Dermis microvascular lymphatic vessel endothelial cell (primary cell): ENCODE data around the gene FASTKD3. TPM values are rescaled to one million over a fixed set of nuclear protein-coding genes. Genes with fewer than 3 reads are reported as not detected.
"Not testable (repeated sequence)": the region's sequence is repeated elsewhere in the genome, so short reads cannot be mapped to it uniquely, and the experiment has no call there.

Source experiments
- DNase-seq, 2 donors: peaks; one replicate each; pipeline versions ENCODE4 v3.0.0 to v3.0.0-alpha.2; 2010; ENCODE audit warnings: low read depth in 2 of 2
- total RNA-seq: library from RNA; depleted of rRNA; stranded (reverse); fragments of >200 nt; gene quantifications from 2 replicates; pipeline ENCODE4 v1.2.1, GENCODE V29; 2014

Gene FASTKD3
- total RNA-seq = 7.8 and 9.1 TPM in 2 replicates

- DNase-seq = peak; percentile 88 to 96
Measured at GRCh38 chr5:7868773-7869473, at the start of gene FASTKD3, which contains the start of gene MTRR. FASTKD3 (minus strand) TSS chr5:7869031; CDS start chr5:7868083, 948 bp downstream. MTRR (plus strand) TSS chr5:7869148; CDS start chr5:7870795, 1,647 bp downstream.

GRCh38 chr5:7917130-7918123, 48.6 kb upstream of the FASTKD3 start:
- no peak for DNase-seq

GRCh38 chr5:7916171-7916804, 47.5 kb upstream of the FASTKD3 start:
- no peak for DNase-seq

- not testable (repeated sequence) for DNase-seq
Measured at GRCh38 chr5:7911429-7911771, 42.6 kb upstream of the FASTKD3 start.

- DNase-seq = peak in 1 of 2 donors; percentile 10
Measured at GRCh38 chr5:7910738-7911428, 42.1 kb upstream of the FASTKD3 start.

GRCh38 chr5:7908317-7908716, 39.5 kb upstream of the FASTKD3 start:
- DNase-seq = no peak

GRCh38 chr5:7907612-7908011, 38.8 kb upstream of the FASTKD3 start:
- DNase-seq = no peak

- peak; percentile 6 to 42 for DNase-seq
Measured at GRCh38 chr5:7904170-7904569, 35.3 kb upstream of the FASTKD3 start.

GRCh38 chr5:7902666-7903625, 34.1 kb upstream of the FASTKD3 start:
- no peak for DNase-seq

GRCh38 chr5:7902201-7902600, 33.4 kb upstream of the FASTKD3 start:
- no peak for DNase-seq

GRCh38 chr5:7897014-7897600, 28.3 kb upstream of the FASTKD3 start:
- DNase-seq = peak; percentile 5 to 8

- DNase-seq = no peak
Measured at GRCh38 chr5:7894860-7895259, 26.0 kb upstream of the FASTKD3 start.

GRCh38 chr5:7894439-7894838, 25.6 kb upstream of the FASTKD3 start:
- no peak for DNase-seq

- no peak for DNase-seq
Measured at GRCh38 chr5:7888901-7889300, 20.1 kb upstream of the FASTKD3 start.

- DNase-seq = peak in 1 of 2 donors; percentile 52
Measured at GRCh38 chr5:7886849-7887475, 18.1 kb upstream of the FASTKD3 start.

GRCh38 chr5:7884491-7885267, 15.8 kb upstream of the FASTKD3 start:
- DNase-seq = no peak

- DNase-seq = no peak
Measured at GRCh38 chr5:7882926-7883325, 14.1 kb upstream of the FASTKD3 start.

- no peak for DNase-seq
Measured at GRCh38 chr5:7881816-7882215, 13.0 kb upstream of the FASTKD3 start.
